ENCODE data around the gene DBN1. TPM values are rescaled to one million over a fixed set of nuclear protein-coding genes. Genes with fewer than 3 reads are reported as not detected.

Gene DBN1
- total and polyA plus RNA-seq, 9 of the 15 experiments (the other 6 are each of a cell fraction or from before 2014, with no cell fraction given) = 0.25 to 87.2 (median 27.9) TPM

DNA sequence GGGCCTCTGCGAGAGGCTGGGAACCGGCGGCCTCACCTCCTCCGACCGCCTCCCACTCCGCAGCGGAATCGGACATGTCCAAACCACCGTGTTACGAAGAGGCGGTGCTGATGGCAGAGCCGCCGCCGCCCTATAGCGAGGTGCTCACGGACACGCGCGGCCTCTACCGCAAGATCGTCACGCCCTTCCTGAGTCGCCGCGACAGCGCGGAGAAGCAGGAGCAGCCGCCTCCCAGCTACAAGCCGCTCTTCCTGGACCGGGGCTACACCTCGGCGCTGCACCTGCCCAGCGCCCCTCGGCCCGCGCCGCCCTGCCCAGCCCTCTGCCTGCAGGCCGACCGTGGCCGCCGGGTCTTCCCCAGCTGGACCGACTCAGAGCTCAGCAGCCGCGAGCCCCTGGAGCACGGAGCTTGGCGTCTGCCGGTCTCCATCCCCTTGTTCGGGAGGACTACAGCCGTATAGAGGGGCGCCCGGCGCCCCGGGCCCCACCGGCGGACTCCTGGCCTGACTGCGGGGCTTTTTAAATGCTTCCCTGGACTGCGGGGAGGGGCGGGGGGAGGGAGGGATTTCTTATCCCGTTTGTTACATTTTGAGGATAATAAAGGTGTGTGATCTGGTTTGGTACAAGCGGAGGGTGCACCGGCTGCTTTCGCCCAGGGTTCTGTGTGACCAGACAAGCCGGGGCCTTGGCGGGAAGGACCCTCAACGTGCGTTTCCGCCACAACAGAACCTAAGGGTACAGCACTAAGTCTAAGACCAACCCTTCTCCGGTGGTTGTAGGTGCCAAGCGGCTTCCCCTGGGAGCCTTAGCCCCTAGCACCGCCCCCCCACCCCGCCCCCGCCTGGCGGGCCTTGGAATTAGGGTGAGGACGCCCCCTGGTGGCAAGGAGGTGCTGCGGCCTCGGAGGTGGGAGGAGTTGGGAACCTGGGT is 17.5 kb downstream of the DBN1 start (continued):
- no peak for TF ChIP-seq ATF1 (CRISPR knock-in tag; IDR thresholded peaks at IDR 0.05)
- TF ChIP-seq ATF1 (tag; IDR thresholded peaks at IDR 0.05) = no peak
- no peak for TF ChIP-seq XRCC4 (IDR thresholded peaks at IDR 0.05; ENCODE audit: extremely low read depth, insufficient read depth, insufficient read length)
- peak; percentile 57; the same call in 1 of the 2 replicates for TF ChIP-seq PHF8 (IDR thresholded peaks at IDR 0.05; ENCODE audit: borderline replicate concordance, low read length)
- 0 out of 2 replicates have a peak, but pooled peaks have one; percentile 29 for TF ChIP-seq MYC (IDR thresholded peaks at IDR 0.05; ENCODE audit: low read depth, low read length)
- TF ChIP-seq MYC (CRISPR knock-in tag; IDR thresholded peaks at IDR 0.05; ENCODE audit: borderline replicate concordance, low read depth) = no peak
- TF ChIP-seq ZNF436 (CRISPR knock-in tag; IDR thresholded peaks at IDR 0.05) = no peak
- no peak for TF ChIP-seq CBFA2T3 (IDR thresholded peaks at IDR 0.05)
- peak in 1 of 2 experiments; percentile 23; a peak in 1 of 3 replicates for TF ChIP-seq CBX3 (IDR thresholded peaks at IDR 0.05; ENCODE audit: borderline replicate concordance in 1 of 2, low read length in 2 of 2)
- TF ChIP-seq CREB1 (IDR thresholded peaks at IDR 0.05) = no peak
- TF ChIP-seq CREB1 (CRISPR knock-in tag; IDR thresholded peaks at IDR 0.05) = 0 out of 2 replicates have a peak, but pooled peaks have one; percentile 29
- TF ChIP-seq TRIM24 (IDR thresholded peaks at IDR 0.05) = no peak
- TF ChIP-seq PHB2 (IDR thresholded peaks at IDR 0.05; ENCODE audit: low read depth) = no peak
- 0 out of 2 replicates have a peak, but pooled peaks have one; percentile 27 for TF ChIP-seq ZNF384 (IDR thresholded peaks at IDR 0.05; ENCODE audit: low read depth, low read length)
- TF ChIP-seq PHF20 (IDR thresholded peaks at IDR 0.05; ENCODE audit: partially characterized antibody) = peak; percentile 22
- TF ChIP-seq STAG1 (CRISPR knock-in tag; IDR thresholded peaks at IDR 0.05; ENCODE audit: borderline replicate concordance) = no peak
- TF ChIP-seq GABPA (tag; conservative IDR thresholded peaks at IDR 0.05; ENCODE audit: low read depth) = peak; percentile 76
- no peak; the same call in 1 of the 2 replicates for TF ChIP-seq MBD2 (IDR thresholded peaks at IDR 0.05; ENCODE audit: borderline replicate concordance, low read depth)
- peak in 1 of 2 experiments; percentile 57; a peak in 1 of 4 replicates for TF ChIP-seq UBTF (IDR thresholded peaks at IDR 0.05; ENCODE audit: borderline replicate concordance in 1 of 2, low read depth in 2 of 2, low read length in 2 of 2)
- TF ChIP-seq ZNF23 (CRISPR knock-in tag; IDR thresholded peaks at IDR 0.05) = no peak
- no peak for TF ChIP-seq CUX1 (CRISPR knock-in tag; IDR thresholded peaks at IDR 0.05)
- peak; percentile 14; the same call in 1 of the 2 replicates for TF ChIP-seq CTBP1 (IDR thresholded peaks at IDR 0.05; ENCODE audit: borderline replicate concordance)

All from K562 (cell line).